Epithelial cell of proximal tubule (primary cell): Measurements from ENCODE around the gene PLEKHG4. TPM values are rescaled to one million over a fixed set of nuclear protein-coding genes. Genes with fewer than 3 reads are reported as not detected.

Experiments
- DNase-seq: peaks from one replicate; pipeline ENCODE4 v3.0.0-alpha.2; 2011; ENCODE audit warnings: low read depth
- H3K4me3 ChIP-seq: 2 replicates; pipeline ENCODE4 v1.5.1; 2011; ENCODE audit warnings: low read depth, mild to moderate bottlenecking, low read length
- CTCF ChIP-seq: conservative IDR thresholded peaks from 2 replicates; pipeline ENCODE4 v1.5.1; 2012; ENCODE audit warnings: low read depth, mild to moderate bottlenecking, low read length
- total RNA-seq: library from RNA; depleted of rRNA; stranded (reverse); fragments of >200 nt; gene quantifications from 2 replicates; pipeline ENCODE4 v1.2.3, GENCODE V29; 2015

The PLEKHG4 gene
- total RNA-seq, 1 donor from 2014 or later: 10.2 TPM

DNA sequence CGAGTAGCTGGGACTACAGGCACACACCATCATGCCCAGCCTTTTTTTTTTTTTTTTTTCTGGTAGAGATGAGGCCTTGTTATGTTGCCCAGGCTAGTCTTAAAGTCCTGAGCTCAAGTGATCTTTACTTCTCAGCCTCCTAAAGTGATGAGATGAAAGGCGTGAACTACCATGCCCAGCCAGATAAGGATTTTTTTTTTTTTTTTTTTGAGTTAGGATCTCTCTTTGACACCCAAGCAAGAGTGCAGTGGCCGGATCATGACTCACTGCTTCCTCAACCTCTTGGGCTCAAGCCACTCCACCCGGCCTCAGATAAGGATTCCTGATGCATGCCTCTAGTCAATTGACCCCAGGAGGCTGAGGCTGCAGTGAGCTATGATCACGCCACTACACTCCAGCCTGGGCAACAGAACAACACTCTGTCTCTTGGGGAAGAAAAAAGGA lies 11.2 kb upstream of the PLEKHG4 start:
- no peak overlapping the region for H3K4me3 ChIP-seq
- no peak for TF ChIP-seq CTCF
- no peak for DNase-seq

GRCh38 chr16:67269766-67270165 lies 9.6 kb upstream of the PLEKHG4 start:
- H3K4me3 ChIP-seq: no peak overlapping the region
- no peak for TF ChIP-seq CTCF
- no peak for DNase-seq

GRCh38 chr16:67270931-67271338 lies 8.4 kb upstream of the PLEKHG4 start:
- no peak for DNase-seq
- TF ChIP-seq CTCF: no peak
- no peak overlapping the region for H3K4me3 ChIP-seq

DNA sequence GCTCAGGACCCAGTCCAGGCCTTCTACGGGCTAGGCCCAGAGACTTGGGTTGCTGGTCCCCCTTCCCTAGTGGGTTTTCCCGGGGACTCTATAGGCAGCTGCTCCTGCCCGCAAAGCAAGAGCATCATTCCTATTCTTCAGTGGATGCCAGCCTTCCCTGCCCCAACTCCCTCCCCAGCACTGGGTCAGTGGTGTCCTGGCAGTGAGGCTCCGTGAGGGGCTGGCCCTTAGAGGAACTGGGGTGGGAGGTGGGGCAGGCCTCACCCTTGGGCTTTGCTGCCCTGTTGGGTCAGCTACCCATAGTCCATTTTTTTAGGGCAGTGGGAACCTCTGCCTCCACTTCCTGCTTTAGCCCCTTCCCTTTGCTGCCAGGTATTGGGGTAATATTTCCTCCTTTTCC lies 7.9 kb upstream of the PLEKHG4 start:
- DNase-seq: no peak
- H3K4me3 ChIP-seq: no peak overlapping the region
- TF ChIP-seq CTCF: no peak

DNA sequence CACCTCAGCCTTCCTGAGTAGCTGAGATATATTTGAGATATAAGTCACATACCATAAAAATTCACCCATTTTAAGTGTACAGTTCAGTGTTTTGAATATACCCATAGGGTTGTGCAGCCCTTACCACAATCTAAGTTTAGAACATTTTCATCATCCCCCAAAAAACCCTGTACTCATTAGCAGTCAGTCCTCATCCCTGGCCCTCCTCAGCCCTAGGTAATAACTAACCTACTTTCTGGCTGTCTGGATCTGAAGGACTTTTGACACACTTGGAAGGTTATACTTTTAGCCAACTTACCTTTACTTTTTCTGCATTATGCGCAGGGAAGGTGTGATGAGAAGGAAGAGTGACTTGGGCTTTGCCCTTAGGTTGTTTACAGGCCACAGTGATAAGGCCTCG lies 4.0 kb upstream of the PLEKHG4 start:
- DNase-seq: no peak
- TF ChIP-seq CTCF: no peak
- H3K4me3 ChIP-seq: no peak overlapping the region

- H3K4me3 ChIP-seq: peak overlapping the region; percentile 70
- DNase-seq: peak; percentile 90
- no peak for TF ChIP-seq CTCF
Observed at GRCh38 chr16:67277294-67277998, 1.9 kb upstream of the PLEKHG4 start.
